ENCODE results near the gene RASSF1. TPM values are rescaled to one million over a fixed set of nuclear protein-coding genes. Genes with fewer than 3 reads are reported as not detected.

RASSF1 gene
- total RNA-seq, 1 donor from 2014 or later: 26.5 TPM

- no peaks in the 10 kb centered on the region for H3K27me3 Mint-ChIP-seq (ENCODE audit: low read depth, unreplicated experiment)
- H3K27me3 ChIP-seq (ENCODE audit: insufficient read depth, low read length): no peaks in the 10 kb centered on the region
- peaks cover 33% of the 10 kb centered on the region for H3K36me3 ChIP-seq (ENCODE audit: insufficient read depth, low read length)
- TF ChIP-seq EZH2 (IDR thresholded peaks at IDR 0.05; ENCODE audit: insufficient read depth, low read length) (no peak), CTCF (IDR thresholded peaks at IDR 0.05; ENCODE audit: insufficient read depth, low read depth, low read length) (no peak)
- peaks cover 27% of the 10 kb centered on the region for H4K20me1 ChIP-seq (ENCODE audit: insufficient read depth, low read length)
- peaks cover 46% of the 10 kb centered on the region for H3K79me2 ChIP-seq (ENCODE audit: insufficient read depth, low read length)
- peak overlapping the region; percentile 86 for H3K4me3 ChIP-seq (ENCODE audit: insufficient read depth, low read depth, low read length)
- H3K4me1 ChIP-seq (ENCODE audit: insufficient read depth, low read length): peaks cover 16% of the 10 kb centered on the region
- H3K4me1 Mint-ChIP-seq (ENCODE audit: low read depth, unreplicated experiment): peaks cover 14% of the 10 kb centered on the region
- DNase-seq (ENCODE audit: low read depth) (no peak), FAIRE-seq (no peak)
- H3K36me3 Mint-ChIP-seq (ENCODE audit: low read depth, unreplicated experiment): peaks cover 10% of the 10 kb centered on the region
- H3K4me3 Mint-ChIP-seq (ENCODE audit: unreplicated experiment): peak overlapping the region; percentile 94
- no peaks in the 10 kb centered on the region for H3K9me3 ChIP-seq (ENCODE audit: insufficient read depth, low read depth, low read length)
- H3K4me2 ChIP-seq (ENCODE audit: low read length): peak overlapping the region; percentile 99
- peak overlapping the region; percentile 89 for H3K27ac Mint-ChIP-seq (ENCODE audit: unreplicated experiment)
- H3K27ac ChIP-seq (ENCODE audit: low read depth, low read length): peak overlapping the region; percentile 47
- H2AFZ ChIP-seq (ENCODE audit: low read depth, low read length): no peak overlapping the region
- peak overlapping the region; percentile 95 for H3K9ac ChIP-seq (ENCODE audit: low read length)
- H3K9me3 Mint-ChIP-seq (ENCODE audit: unreplicated experiment): no peaks in the 10 kb centered on the region
These were observed 13.5 kb downstream of the RASSF1 start for GRCh38 chr3:50327129-50327528.

- FAIRE-seq (no peak), DNase-seq (ENCODE audit: low read depth) (no peak)
- Histone ChIP-seq H3K36me3 (ENCODE audit: insufficient read depth, low read length) (peaks cover 23% of the 10 kb centered on the region), H2AFZ (ENCODE audit: low read depth, low read length) (no peak overlapping the region), H3K27me3 (ENCODE audit: insufficient read depth, low read length) (no peaks in the 10 kb centered on the region), H4K20me1 (ENCODE audit: insufficient read depth, low read length) (peaks cover 18% of the 10 kb centered on the region), H3K4me3 (ENCODE audit: insufficient read depth, low read depth, low read length) (no peak overlapping the region), H3K27ac (ENCODE audit: low read depth, low read length) (no peak overlapping the region), H3K79me2 (ENCODE audit: insufficient read depth, low read length) (peaks cover 36% of the 10 kb centered on the region), H3K4me1 (ENCODE audit: insufficient read depth, low read length) (peaks cover 20% of the 10 kb centered on the region), H3K9me3 (ENCODE audit: insufficient read depth, low read depth, low read length) (no peaks in the 10 kb centered on the region), H3K4me2 (ENCODE audit: low read length) (no peak overlapping the region), H3K9ac (ENCODE audit: low read length) (no peak overlapping the region)
- H3K27ac Mint-ChIP-seq (ENCODE audit: unreplicated experiment): peak overlapping the region; percentile 34
- no peak for TF ChIP-seq CTCF (IDR thresholded peaks at IDR 0.05; ENCODE audit: insufficient read depth, low read depth, low read length)
- no peaks in the 10 kb centered on the region for H3K9me3 Mint-ChIP-seq (ENCODE audit: unreplicated experiment)
- no peaks in the 10 kb centered on the region for H3K27me3 Mint-ChIP-seq (ENCODE audit: low read depth, unreplicated experiment)
- peaks cover 10% of the 10 kb centered on the region for H3K36me3 Mint-ChIP-seq (ENCODE audit: low read depth, unreplicated experiment)
- peaks cover 14% of the 10 kb centered on the region for H3K4me1 Mint-ChIP-seq (ENCODE audit: low read depth, unreplicated experiment)
- H3K4me3 Mint-ChIP-seq (ENCODE audit: unreplicated experiment): peak overlapping the region; percentile 94
These were observed 14.5 kb downstream of the RASSF1 start for GRCh38 chr3:50326182-50326541.

- no peaks in the 10 kb centered on the region for H3K9me3 Mint-ChIP-seq (ENCODE audit: unreplicated experiment)
- peak overlapping the region; percentile 34 for H3K27ac Mint-ChIP-seq (ENCODE audit: unreplicated experiment)
These were observed 15.0 kb downstream of the RASSF1 start for GRCh38 chr3:50325497-50326181.

More at GRCh38 chr3:50325497-50326181, 15.0 kb downstream of the RASSF1 start:
- no peaks in the 10 kb centered on the region for H3K9me3 ChIP-seq (ENCODE audit: insufficient read depth, low read depth, low read length)
- H3K4me1 Mint-ChIP-seq (ENCODE audit: low read depth, unreplicated experiment): peaks cover 14% of the 10 kb centered on the region
- FAIRE-seq (no peak), DNase-seq (ENCODE audit: low read depth) (no peak)
- no peak overlapping the region for H3K4me2 ChIP-seq (ENCODE audit: low read length)
- peaks cover 36% of the 10 kb centered on the region for H3K79me2 ChIP-seq (ENCODE audit: insufficient read depth, low read length)
- H3K36me3 ChIP-seq (ENCODE audit: insufficient read depth, low read length): peaks cover 18% of the 10 kb centered on the region
- no peak overlapping the region for H2AFZ ChIP-seq (ENCODE audit: low read depth, low read length)
- H3K27me3 ChIP-seq (ENCODE audit: insufficient read depth, low read length): no peaks in the 10 kb centered on the region
- no peak overlapping the region for H3K4me3 ChIP-seq (ENCODE audit: insufficient read depth, low read depth, low read length)
- no peak overlapping the region for H3K27ac ChIP-seq (ENCODE audit: low read depth, low read length)
- no peak for TF ChIP-seq CTCF (IDR thresholded peaks at IDR 0.05; ENCODE audit: insufficient read depth, low read depth, low read length)
- TF ChIP-seq EZH2 (IDR thresholded peaks at IDR 0.05; ENCODE audit: insufficient read depth, low read length): no peak
- no peak overlapping the region for H3K4me3 Mint-ChIP-seq (ENCODE audit: unreplicated experiment)
- H3K9ac ChIP-seq (ENCODE audit: low read length): no peak overlapping the region
- H3K36me3 Mint-ChIP-seq (ENCODE audit: low read depth, unreplicated experiment): peaks cover 5% of the 10 kb centered on the region
- peaks cover 21% of the 10 kb centered on the region for H3K4me1 ChIP-seq (ENCODE audit: insufficient read depth, low read length)
- H4K20me1 ChIP-seq (ENCODE audit: insufficient read depth, low read length): peaks cover 14% of the 10 kb centered on the region
- no peaks in the 10 kb centered on the region for H3K27me3 Mint-ChIP-seq (ENCODE audit: low read depth, unreplicated experiment)

All from astrocyte (in vitro differentiated cells and primary cell).